Suprapubic skin (tissue), 4 donors: ENCODE results near the gene USP36. TPM values are rescaled to one million over a fixed set of nuclear protein-coding genes. Genes with fewer than 3 reads are reported as not detected.

ENCODE experiments used
- DNase-seq, 2 donors: peaks; one replicate each; pipeline ENCODE4 v3.0.0-alpha.2; 2019; ENCODE audit warnings: low spot score in 2 of 2
- H3K27ac ChIP-seq: fragments of 200-600 bp; sonication (generic); one replicate; pipeline ENCODE4 v1.5.1; 2019
- H3K27me3 ChIP-seq: fragments of 200-600 bp; sonication (generic); one replicate; pipeline ENCODE4 v1.5.1; 2019
- H3K36me3 ChIP-seq: fragments of 200-600 bp; sonication (generic); one replicate; pipeline ENCODE4 v1.5.1; 2019
- H3K4me1 ChIP-seq: fragments of 200-600 bp; sonication (generic); one replicate; pipeline ENCODE4 v1.5.1; 2019
- H3K4me3 ChIP-seq: fragments of 200-600 bp; sonication (generic); one replicate; pipeline ENCODE4 v1.5.1; 2019; ENCODE audit warnings: mild to moderate bottlenecking
- H3K9me3 ChIP-seq: fragments of 200-600 bp; sonication (generic); one replicate; pipeline ENCODE4 v1.5.1; 2019
- CTCF ChIP-seq, 2 donors: fragments of 200-600 bp in 1 of 2; fragments of 450-650 bp in 1 of 2; sonication (generic) in 1 of 2; IDR thresholded peaks; one replicate each; pipeline ENCODE4 v1.5.1; 2016 to 2019; ENCODE audit warnings: antibody characterized with exemption in 2 of 2, mild to moderate bottlenecking in 1 of 2, moderate library complexity in 1 of 2
- EP300 ChIP-seq: sonication (generic); formaldehyde crosslinking; IDR thresholded peaks from one replicate; pipeline ENCODE4 v1.6.1; 2017; ENCODE audit warnings: antibody characterized with exemption
- POLR2A ChIP-seq, 2 donors: fragments of 450-650 bp; IDR thresholded peaks; one replicate each; pipeline ENCODE4 v1.6.1; 2017; ENCODE audit warnings: antibody characterized with exemption in 2 of 2, mild to moderate bottlenecking in 2 of 2, moderate library complexity in 2 of 2
- POLR2AphosphoS5 ChIP-seq, 3 donors: sonication (generic); formaldehyde crosslinking; IDR thresholded peaks; one replicate each; pipeline ENCODE4 v1.6.1; 2017; ENCODE audit warnings: antibody characterized with exemption in 3 of 3
- WGBS: methylation state at CpG from one replicate; pipeline ENCODE4 v1.1.5; 2018; 5-methylcytosine and 5-hydroxymethylcytosine counted together
- total RNA-seq, 4 donors: library from RNA; depleted of rRNA; stranded (reverse); fragments of >200 nt; gene quantifications; one replicate each; pipeline ENCODE4 v1.1.0, GENCODE V29; 2016

Gene USP36
- total RNA-seq, 4 donors from 2014 or later, result 60.1 to 118 (median 74.4) TPM

- peaks cover 21% of the 10 kb centered on the region for H3K4me1 ChIP-seq
- 97% methylated on average over 8 of the region's 8 CpGs for WGBS
- no peak overlapping the region for H3K4me3 ChIP-seq
- TF ChIP-seq POLR2AphosphoS5 (IDR thresholded peaks at IDR 0.05) (no peak), EP300 (no peak), POLR2A (IDR thresholded peaks at IDR 0.05) (no peak), CTCF (IDR thresholded peaks at IDR 0.05) (no peak)
- no peak overlapping the region for H3K27ac ChIP-seq
- no peaks in the 10 kb centered on the region for H3K27me3 ChIP-seq
- peaks cover 79% of the 10 kb centered on the region for H3K36me3 ChIP-seq
- no peaks in the 10 kb centered on the region for H3K9me3 ChIP-seq
- no peak for DNase-seq
These were observed 6.0 kb downstream of the USP36 start for GRCh38 chr17:78834571-78834970.

GRCh38 chr17:78832541-78832810 is 8.1 kb downstream of the USP36 start:
- DNase-seq, result no peak
- H3K36me3 ChIP-seq, result peaks cover 94% of the 10 kb centered on the region
- no peaks in the 10 kb centered on the region for H3K9me3 ChIP-seq
- WGBS, result 75% methylated on average over 2 of the region's 2 CpGs
- H3K27me3 ChIP-seq, result no peaks in the 10 kb centered on the region
- no peak overlapping the region for H3K4me3 ChIP-seq
- TF ChIP-seq EP300, result no peak
- TF ChIP-seq CTCF (IDR thresholded peaks at IDR 0.05), result no peak
- TF ChIP-seq POLR2A (IDR thresholded peaks at IDR 0.05), result no peak
- TF ChIP-seq POLR2AphosphoS5 (IDR thresholded peaks at IDR 0.05), result no peak
- peaks cover 3% of the 10 kb centered on the region for H3K4me1 ChIP-seq
- no peak overlapping the region for H3K27ac ChIP-seq

- Histone ChIP-seq H3K4me3 (no peak overlapping the region), H3K27ac (no peak overlapping the region), H3K36me3 (peaks cover 95% of the 10 kb centered on the region), H3K27me3 (no peaks in the 10 kb centered on the region), H3K4me1 (peaks cover 5% of the 10 kb centered on the region), H3K9me3 (no peaks in the 10 kb centered on the region)
- TF ChIP-seq POLR2A (IDR thresholded peaks at IDR 0.05), result no peak
- TF ChIP-seq CTCF (IDR thresholded peaks at IDR 0.05), result no peak
- TF ChIP-seq EP300, result no peak
- TF ChIP-seq POLR2AphosphoS5 (IDR thresholded peaks at IDR 0.05), result no peak
- WGBS, result 79% methylated on average over 15 of the region's 15 CpGs
- DNase-seq, result no peak
These were observed 8.7 kb downstream of the USP36 start for GRCh38 chr17:78831688-78832540.

GRCh38 chr17:78829477-78829876 is 11.1 kb downstream of the USP36 start:
- peaks cover 8% of the 10 kb centered on the region for H3K4me1 ChIP-seq
- peaks cover 96% of the 10 kb centered on the region for H3K36me3 ChIP-seq
- TF ChIP-seq CTCF (IDR thresholded peaks at IDR 0.05) (no peak), POLR2A (IDR thresholded peaks at IDR 0.05) (no peak), POLR2AphosphoS5 (IDR thresholded peaks at IDR 0.05) (no peak), EP300 (no peak)
- H3K27me3 ChIP-seq, result no peaks in the 10 kb centered on the region
- no peak overlapping the region for H3K27ac ChIP-seq
- no peak for DNase-seq
- H3K4me3 ChIP-seq, result no peak overlapping the region
- 95% methylated on average over 6 of the region's 6 CpGs for WGBS
- no peaks in the 10 kb centered on the region for H3K9me3 ChIP-seq

- Histone ChIP-seq H3K4me1 (peaks cover 8% of the 10 kb centered on the region), H3K27ac (no peak overlapping the region), H3K36me3 (peaks cover 96% of the 10 kb centered on the region), H3K9me3 (no peaks in the 10 kb centered on the region), H3K4me3 (no peak overlapping the region), H3K27me3 (no peaks in the 10 kb centered on the region)
- 90% methylated on average over 14 of the region's 14 CpGs for WGBS
- no peak for DNase-seq
- TF ChIP-seq CTCF (IDR thresholded peaks at IDR 0.05), result peak in 1 of 2 donors; percentile 1
- TF ChIP-seq POLR2A (IDR thresholded peaks at IDR 0.05), result no peak
These were observed 12.0 kb downstream of the USP36 start for GRCh38 chr17:78828470-78829185.
